PC-9 (cell line): ENCODE results near the gene GALNT1. TPM values are rescaled to one million over a fixed set of nuclear protein-coding genes. Genes with fewer than 3 reads are reported as not detected.

Experiments used
- BruUV-seq: library from RNA; stranded (reverse); fragments of 400-500 nt; replicated peaks from 2 replicates; lab custom pipeline; 2021; lab: Mats Ljungman, UMichigan
- CTCF ChIA-PET: fragments of 300-600 bp; sonication (Branson Sonifier 250); formaldehyde crosslinking; loops from one replicate; lab custom pipeline; 2022; ENCODE audit warnings: antibody characterized with exemption; lab: Charles Lee
- POLR2A ChIA-PET: fragments of 300-600 bp; sonication (Branson Sonifier 250); formaldehyde crosslinking; loops from one replicate; lab custom pipeline; 2022; ENCODE audit warnings: antibody characterized with exemption; ENCODE audit not compliant: unreplicated experiment; lab: Charles Lee
- DNase-seq, 2 experiments: peaks; one replicate each; pipeline versions ENCODE4 v3.0.0 to v3.0.0-alpha.2; 2015 to 2022; ENCODE audit warnings: mixed read lengths in 1 of 2
- H2AFZ ChIP-seq: fragments of 200-600 bp; sonication (generic); 2 replicates; pipeline ENCODE4 v1.8.1; 2017; ENCODE audit warnings: antibody characterized with exemption
- H3F3A ChIP-seq: fragments of 200-600 bp; sonication (generic); 2 replicates; pipeline ENCODE4 v1.8.1; 2017; ENCODE audit warnings: antibody characterized with exemption, mild to moderate bottlenecking, low read depth; ENCODE audit not compliant: insufficient read depth
- H3K27ac ChIP-seq: fragments of 200-600 bp; sonication (generic); 2 replicates; pipeline ENCODE4 v1.6.1; 2016; ENCODE audit warnings: mixed run types
- H3K27me3 ChIP-seq: fragments of 200-600 bp; sonication (generic); 2 replicates; pipeline ENCODE4 v1.6.1; 2016; ENCODE audit warnings: low read depth, mixed run types; ENCODE audit not compliant: insufficient read depth
- H3K36me3 ChIP-seq: fragments of 200-600 bp; sonication (generic); 2 replicates; pipeline ENCODE4 v1.6.1; 2016; ENCODE audit warnings: low read depth, mixed run types
- H3K4me1 ChIP-seq: fragments of 200-600 bp; sonication (generic); replicated peaks from 2 replicates; pipeline ENCODE4 v1.6.1; 2016; ENCODE audit warnings: mixed run types; ENCODE audit not compliant: insufficient read depth
- H3K4me2 ChIP-seq: fragments of 200-600 bp; sonication (generic); 2 replicates; pipeline ENCODE4 v1.6.1; 2017; ENCODE audit warnings: mixed run types
- H3K4me3 ChIP-seq: fragments of 200-600 bp; sonication (generic); 2 replicates; pipeline ENCODE4 v1.6.1; 2016; ENCODE audit warnings: mixed run types
- H3K79me2 ChIP-seq: fragments of 200-600 bp; sonication (generic); 2 replicates; pipeline ENCODE4 v1.6.1; 2017; ENCODE audit warnings: low read depth, mixed run types
- H3K9me2 ChIP-seq: fragments of 200-600 bp; sonication (generic); 2 replicates; pipeline ENCODE4 v1.8.1; 2017; ENCODE audit warnings: mild to moderate bottlenecking; ENCODE audit not compliant: insufficient read depth
- H3K9me3 ChIP-seq: fragments of 200-600 bp; sonication (generic); 2 replicates; pipeline ENCODE4 v1.8.1; 2016; ENCODE audit warnings: low read depth; ENCODE audit not compliant: insufficient read depth
- H4K20me1 ChIP-seq: fragments of 200-600 bp; sonication (generic); 2 replicates; pipeline ENCODE4 v1.8.1; 2017; ENCODE audit not compliant: insufficient read depth
- CTCF ChIP-seq: fragments of 200-600 bp; sonication (generic); conservative IDR thresholded peaks from 2 replicates; pipeline ENCODE4 v1.6.1; 2017; ENCODE audit warnings: mixed run types, antibody characterized with exemption, mild to moderate bottlenecking, moderate library complexity
- EZH2 ChIP-seq: fragments of 200-600 bp; sonication (generic); IDR thresholded peaks from 2 replicates; pipeline ENCODE4 v1.8.0; 2017; ENCODE audit warnings: antibody characterized with exemption, low read depth
- intact Hi-C: fragments of 100-400 bp; cut with micrococcal nuclease; formaldehyde crosslinking; loops from one replicate; pipeline ENCODE4 v1.10.0; 2022; ENCODE audit not compliant: unreplicated experiment
- total RNA-seq: library from RNA; stranded (reverse); gene quantifications from 2 replicates; pipeline ENCODE4 v1.2.3, GENCODE V29; 2021

The GALNT1 gene
- total RNA-seq, 1 experiment from 2014 or later, result 88.9 TPM

GRCh38 chr18:35634323-35634722 lies 52.8 kb downstream of the GALNT1 start:
- POLR2A ChIA-PET, result no interaction called here
- no peak overlapping the region for H3K4me2 ChIP-seq
- TF ChIP-seq EZH2 (no peak), CTCF (no peak)

GRCh38 chr18:35635170-35635569 lies 53.6 kb downstream of the GALNT1 start:
- ChIA-PET CTCF (no interaction called here), POLR2A (interaction anchor here (0.6 kb wide), 1 partner anchor 54 kb away, joined by 8 read pairs; no protein-coding TSS in a partner anchor)
- intact Hi-C loops, result no loop called here
- Histone ChIP-seq H3F3A (no peaks in the 10 kb centered on the region), H3K27ac (no peak overlapping the region), H2AFZ (no peak overlapping the region), H3K27me3 (no peaks in the 10 kb centered on the region), H3K9me2 (no peaks in the 10 kb centered on the region), H3K9me3 (no peaks in the 10 kb centered on the region), H3K4me2 (no peak overlapping the region), H3K4me3 (no peak overlapping the region), H3K4me1 (no peaks in the 10 kb centered on the region), H4K20me1 (no peaks in the 10 kb centered on the region), H3K36me3 (no peaks in the 10 kb centered on the region; the same call in 1 of the 2 replicates), H3K79me2 (no peaks in the 10 kb centered on the region)
- TF ChIP-seq CTCF, result no peak
- no peak for TF ChIP-seq EZH2
- BruUV-seq, result no TSS peak
- DNase-seq, result no peak

More at GRCh38 chr18:35634323-35634722, 52.8 kb downstream of the GALNT1 start:
- Histone ChIP-seq H3K27me3 (no peaks in the 10 kb centered on the region), H3K4me3 (no peak overlapping the region), H3K36me3 (no peaks in the 10 kb centered on the region; the same call in 1 of the 2 replicates), H3F3A (no peaks in the 10 kb centered on the region), H3K9me3 (no peaks in the 10 kb centered on the region), H4K20me1 (no peaks in the 10 kb centered on the region), H3K27ac (no peak overlapping the region), H2AFZ (no peak overlapping the region), H3K79me2 (no peaks in the 10 kb centered on the region), H3K9me2 (no peaks in the 10 kb centered on the region), H3K4me1 (no peaks in the 10 kb centered on the region)
- intact Hi-C loops, result no loop called here
- DNase-seq, result no peak
- CTCF ChIA-PET, result no interaction called here
- no TSS peak for BruUV-seq

GRCh38 chr18:35637227-35637626 lies 55.7 kb downstream of the GALNT1 start:
- no peak overlapping the region for H2AFZ ChIP-seq
- intact Hi-C loops, result no loop called here
- POLR2A ChIA-PET, result no interaction called here
- H3K9me2 ChIP-seq, result no peaks in the 10 kb centered on the region
- H3K4me3 ChIP-seq, result no peak overlapping the region
- H3K27ac ChIP-seq, result no peak overlapping the region
- H3K36me3 ChIP-seq, result no peaks in the 10 kb centered on the region; the same call in 1 of the 2 replicates
- H3K27me3 ChIP-seq, result no peaks in the 10 kb centered on the region
- CTCF ChIA-PET, result no interaction called here
- no peak for DNase-seq
- TF ChIP-seq CTCF, result no peak
- TF ChIP-seq EZH2, result no peak
- no TSS peak for BruUV-seq
- no peaks in the 10 kb centered on the region for H3K79me2 ChIP-seq
- no peak overlapping the region for H3K4me2 ChIP-seq
- H4K20me1 ChIP-seq, result no peaks in the 10 kb centered on the region
- H3F3A ChIP-seq, result no peaks in the 10 kb centered on the region
- no peaks in the 10 kb centered on the region for H3K4me1 ChIP-seq
- H3K9me3 ChIP-seq, result no peaks in the 10 kb centered on the region
